GM18499 (cell line): ENCODE measurements around the gene SERTM1.

Experiments used
- ATAC-seq: cut with Tn5 transposase; IDR thresholded peaks from one replicate; pipeline ENCODE4 v1.9.1; 2021; ENCODE audit warnings: moderate number of reproducible peaks; ENCODE audit not compliant: insufficient read depth, unreplicated experiment

The SERTM1 gene

DNA sequence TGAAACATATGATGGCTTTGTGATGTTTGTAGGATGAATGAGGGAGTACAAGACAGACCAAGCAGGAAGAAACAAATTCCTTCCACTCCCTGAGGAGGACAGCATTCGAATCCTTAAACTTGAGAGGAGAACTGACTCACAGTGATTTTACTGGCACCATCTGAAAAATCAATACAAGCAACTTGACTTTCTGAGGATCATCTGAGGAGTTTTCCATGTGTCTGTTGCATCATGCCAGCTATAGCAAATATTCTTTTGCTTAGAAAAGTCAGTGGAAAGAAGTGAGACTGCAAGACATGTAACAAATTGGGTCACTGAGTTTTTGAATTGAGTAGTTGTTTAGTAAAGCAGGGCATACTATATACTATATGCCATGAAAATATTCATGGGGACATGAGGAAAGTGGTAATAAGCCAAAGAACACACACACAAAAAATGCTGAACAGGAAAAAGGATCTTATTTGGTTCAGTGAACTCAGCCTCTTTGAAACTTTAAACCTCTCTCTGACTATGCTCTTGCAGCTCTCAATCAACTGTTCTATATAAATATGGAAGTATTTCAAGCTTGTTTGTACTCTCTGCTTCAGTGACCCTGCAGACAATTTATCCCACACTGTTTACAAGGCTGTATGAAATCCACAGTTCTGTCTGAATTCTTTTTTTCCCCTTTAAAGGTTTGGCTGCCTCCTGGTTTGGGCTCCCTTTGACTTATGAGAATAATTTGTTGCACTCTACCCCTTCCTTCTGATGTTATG lies 35.5 kb downstream of the SERTM1 start:
- ATAC-seq = no peak

DNA sequence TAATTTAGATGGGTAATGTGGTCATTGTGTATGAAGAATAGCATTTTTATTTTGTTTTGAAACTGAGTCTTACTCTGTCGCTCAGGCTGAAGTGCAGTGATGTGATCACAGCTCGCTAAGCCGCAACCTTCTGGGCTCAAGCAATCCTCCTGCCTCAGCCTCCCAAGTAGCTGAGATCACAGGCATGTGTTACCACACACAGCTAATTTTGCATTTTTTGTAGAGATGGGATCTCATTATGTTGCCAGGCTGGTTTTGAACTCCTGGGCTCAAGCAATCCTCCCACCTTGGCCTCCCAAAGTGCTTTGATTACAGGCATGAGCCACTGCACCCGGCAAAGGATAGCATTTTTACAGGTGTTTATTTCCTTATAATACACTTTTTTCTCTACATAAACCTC lies 36.6 kb downstream of the SERTM1 start:
- no peak for ATAC-seq

DNA sequence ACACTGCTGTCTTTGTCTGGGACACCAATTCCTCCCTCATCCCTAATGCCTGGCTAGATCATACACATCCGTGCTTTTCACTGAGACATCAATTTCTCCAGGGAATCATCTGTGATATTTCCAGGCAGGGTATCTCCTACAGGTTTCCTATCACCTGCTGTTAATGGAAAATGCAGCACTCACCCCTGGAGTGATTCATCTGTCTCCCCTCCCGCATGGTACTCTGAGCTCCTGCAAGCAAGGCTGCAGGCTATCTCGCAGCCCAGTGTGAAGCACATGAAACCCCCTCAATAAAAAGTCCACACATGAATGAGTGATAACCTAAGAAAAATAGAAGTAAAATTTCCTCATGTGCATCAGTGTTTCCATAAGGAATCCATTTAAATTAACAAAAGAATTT lies 38.5 kb downstream of the SERTM1 start:
- ATAC-seq = no peak

DNA sequence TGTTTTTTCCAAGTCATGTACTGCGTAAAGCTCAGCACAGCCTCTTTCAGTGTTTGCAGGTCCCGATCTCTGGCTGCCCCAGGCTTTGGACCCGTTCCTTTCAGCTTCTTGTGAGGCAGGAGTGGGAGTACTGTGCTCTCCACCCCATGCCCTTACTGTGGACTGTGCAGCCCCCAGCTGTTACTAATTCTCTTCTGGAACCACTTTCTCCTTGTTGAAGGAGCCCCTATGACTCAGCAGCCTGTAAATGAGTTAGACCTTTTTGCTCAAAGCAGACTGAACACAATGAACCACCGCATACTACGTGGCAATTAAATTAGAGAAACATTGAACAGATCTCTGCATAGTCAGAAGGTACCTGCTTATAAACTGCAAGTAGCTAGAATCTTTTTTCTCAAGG lies 39.0 kb downstream of the SERTM1 start:
- ATAC-seq = no peak

DNA sequence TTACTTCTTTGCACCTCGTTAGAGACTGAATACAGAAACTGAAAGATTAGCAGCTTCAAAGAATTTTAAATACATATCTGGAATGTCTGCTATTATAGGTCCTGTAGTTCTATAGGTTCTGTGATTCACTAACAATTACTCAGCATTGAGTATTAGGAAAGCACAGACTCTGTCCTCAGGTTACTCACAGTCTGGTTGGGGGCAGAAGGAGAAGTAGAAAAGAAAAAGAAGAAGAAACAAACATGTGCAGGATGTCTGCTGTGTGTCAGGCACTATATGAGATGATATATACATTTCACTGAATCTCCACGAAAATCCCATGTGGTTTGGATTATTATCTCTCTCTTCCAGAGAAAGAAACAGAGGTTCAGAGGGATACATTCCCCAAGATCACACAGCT lies 40.1 kb downstream of the SERTM1 start:
- no peak for ATAC-seq

DNA sequence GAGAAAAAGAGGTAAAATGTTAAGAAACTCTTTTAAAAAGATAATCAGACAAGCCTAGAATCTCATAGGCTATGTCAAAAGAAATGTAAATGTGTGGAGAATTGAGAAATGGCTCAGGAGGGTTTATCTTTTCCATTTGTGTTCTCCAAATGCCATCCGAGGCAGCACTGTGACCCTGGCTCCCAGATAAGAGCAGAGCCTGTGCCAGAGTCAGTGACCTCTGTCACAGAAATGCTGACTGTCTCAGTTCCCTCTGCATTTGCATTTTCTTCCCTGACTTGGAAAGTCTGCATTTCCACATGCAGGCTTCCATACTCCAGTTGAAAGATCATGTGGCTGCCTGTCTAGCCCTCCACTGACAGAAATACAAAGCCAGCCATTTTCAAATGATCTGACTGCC lies 42.0 kb downstream of the SERTM1 start:
- ATAC-seq = no peak

DNA sequence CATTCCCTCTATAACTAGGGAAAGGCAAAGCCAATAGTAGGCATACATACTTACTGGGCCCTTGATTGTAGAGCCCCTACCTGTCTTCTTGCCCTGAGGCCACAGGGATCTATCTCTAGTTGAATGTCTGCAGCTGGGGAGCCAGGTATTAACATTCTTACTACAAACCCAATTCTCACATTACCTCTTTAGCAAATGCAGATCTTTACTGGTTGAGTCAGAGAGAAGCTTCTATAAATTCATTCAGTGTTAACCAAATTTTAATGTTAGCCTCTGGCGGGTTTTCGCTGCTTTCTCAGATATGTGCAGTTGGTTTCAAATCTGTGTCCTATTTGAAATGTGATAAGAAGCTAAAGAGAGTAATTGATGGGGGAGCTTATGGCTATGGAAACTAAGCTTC lies 43.2 kb downstream of the SERTM1 start:
- ATAC-seq = no peak

DNA sequence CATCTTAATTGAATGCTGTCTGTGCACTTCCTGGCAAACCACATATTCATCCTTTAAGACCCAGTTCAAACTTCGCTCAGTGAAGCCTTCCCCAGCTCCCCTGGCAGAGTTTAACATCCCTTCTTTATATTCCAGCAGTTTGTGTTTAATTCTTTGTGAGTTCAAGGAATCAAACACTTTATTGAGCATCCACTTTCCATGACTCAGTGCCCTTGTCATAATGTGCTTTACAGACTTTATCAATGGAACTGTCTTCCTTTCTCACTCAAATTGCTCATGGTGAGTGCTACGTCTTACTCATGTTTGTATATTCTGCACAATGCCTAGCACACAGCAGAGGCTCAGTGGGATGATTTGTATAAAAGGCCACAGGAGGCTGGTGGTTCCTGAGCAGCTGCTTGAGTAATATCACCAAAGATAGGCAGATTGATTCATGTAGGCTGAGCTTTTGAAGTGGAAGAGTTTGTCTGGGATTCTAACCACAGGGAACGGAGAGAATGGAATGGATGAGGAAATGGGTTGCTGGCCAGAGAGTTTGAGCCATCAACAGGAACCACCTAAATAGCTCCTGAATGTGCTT lies 44.2 kb downstream of the SERTM1 start:
- no peak for ATAC-seq

DNA sequence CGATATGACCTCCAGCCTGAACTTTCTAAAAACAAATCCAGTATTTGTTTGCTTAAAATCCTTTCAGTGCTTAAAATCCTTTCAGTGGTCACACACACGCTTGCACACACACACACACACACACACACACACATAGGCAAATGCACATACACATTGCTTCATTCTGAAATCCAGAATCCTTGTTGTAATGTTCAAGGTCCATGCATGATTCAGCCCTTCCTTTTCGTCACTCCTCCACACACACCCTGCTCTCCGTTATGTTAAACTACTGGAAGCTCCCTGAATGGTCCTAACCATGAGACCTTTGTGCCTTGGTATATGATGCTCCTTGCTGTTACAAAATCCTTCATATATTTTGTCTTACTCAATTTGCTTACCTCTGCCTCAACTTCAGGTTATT lies 44.9 kb downstream of the SERTM1 start:
- ATAC-seq = no peak

DNA sequence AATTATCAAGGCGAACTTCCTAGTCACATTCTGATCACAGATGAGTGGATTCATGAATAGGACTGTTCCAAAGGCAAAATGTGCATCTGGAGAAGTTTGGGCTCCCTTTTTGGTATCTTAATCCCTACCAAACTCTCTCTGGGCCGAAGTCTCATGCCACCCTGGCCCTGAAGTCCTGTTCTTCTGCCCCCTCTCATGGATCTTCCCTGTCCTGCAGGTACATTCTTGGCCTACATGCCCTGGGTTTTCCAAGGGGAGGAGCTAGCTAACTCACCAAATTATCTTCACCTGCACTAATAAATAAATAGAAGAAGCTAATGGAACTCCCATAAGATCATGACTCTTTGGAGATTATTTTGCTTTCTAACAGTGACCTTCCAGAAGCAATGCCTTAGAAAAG lies 50.3 kb downstream of the SERTM1 start:
- no peak for ATAC-seq

DNA sequence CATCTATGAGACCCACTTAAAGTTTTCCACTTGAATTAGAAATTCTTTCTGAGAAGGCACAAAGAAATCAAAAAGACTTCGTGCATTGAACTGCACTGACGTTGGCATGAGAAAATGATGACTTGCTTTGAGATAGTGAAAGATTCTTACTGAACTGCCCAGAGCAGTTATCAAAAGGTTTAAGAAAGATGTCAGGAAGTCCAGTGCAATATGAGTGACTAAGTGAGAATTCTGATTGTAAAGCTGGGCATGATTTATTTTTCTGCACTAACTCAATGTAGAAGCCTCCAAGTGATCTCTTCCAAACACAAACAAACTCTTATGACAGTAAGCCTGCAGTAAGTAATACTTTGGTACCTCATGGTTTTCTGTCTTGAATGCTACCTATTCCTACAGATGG lies 52.1 kb downstream of the SERTM1 start:
- ATAC-seq = no peak

DNA sequence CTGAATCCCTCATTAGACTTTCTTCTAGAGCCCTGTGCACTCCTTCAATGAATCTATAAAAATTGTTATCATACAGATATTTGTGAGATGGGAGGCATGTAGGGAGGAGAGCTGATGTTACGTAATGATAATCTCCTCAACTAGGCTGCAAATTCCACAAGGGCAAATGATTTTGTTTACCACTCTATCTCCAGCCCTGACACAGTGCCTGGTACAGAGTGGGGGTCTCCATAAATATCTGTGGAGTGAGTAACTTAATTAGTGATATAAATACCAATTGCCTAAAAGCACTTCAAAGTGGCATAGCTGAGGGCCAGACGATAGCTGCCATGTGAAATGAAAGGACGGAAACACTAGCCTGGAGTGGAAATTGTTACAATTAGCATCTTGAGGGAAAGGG lies 54.2 kb downstream of the SERTM1 start:
- ATAC-seq = no peak

DNA sequence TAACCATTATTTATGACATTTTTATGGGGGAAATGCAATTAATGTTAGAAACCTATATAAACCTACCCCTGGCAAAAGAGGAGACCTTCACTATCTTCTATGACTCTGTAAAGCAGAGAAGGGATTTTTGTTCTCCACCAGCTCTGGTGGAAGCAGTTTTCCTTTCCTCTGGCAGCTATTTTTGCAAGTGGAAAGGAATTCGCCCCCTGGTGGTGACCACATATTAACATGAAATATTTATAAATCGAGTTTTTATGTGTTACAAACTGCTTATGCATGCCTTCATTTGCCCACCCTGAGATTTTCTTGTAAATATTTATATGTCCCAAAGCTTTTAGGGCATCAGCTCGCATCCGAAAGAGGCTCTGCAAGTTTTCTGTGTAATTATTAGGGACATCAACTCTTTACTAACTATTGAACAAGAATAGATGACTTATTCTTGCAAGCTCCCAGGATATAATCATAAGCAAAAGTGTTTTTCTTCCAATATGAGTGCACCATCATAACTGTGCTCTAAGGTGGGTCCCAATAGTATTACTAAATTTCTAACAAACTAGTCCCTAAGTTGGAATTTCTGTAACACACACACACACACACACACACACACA lies 62.4 kb downstream of the SERTM1 start:
- no peak for ATAC-seq

DNA sequence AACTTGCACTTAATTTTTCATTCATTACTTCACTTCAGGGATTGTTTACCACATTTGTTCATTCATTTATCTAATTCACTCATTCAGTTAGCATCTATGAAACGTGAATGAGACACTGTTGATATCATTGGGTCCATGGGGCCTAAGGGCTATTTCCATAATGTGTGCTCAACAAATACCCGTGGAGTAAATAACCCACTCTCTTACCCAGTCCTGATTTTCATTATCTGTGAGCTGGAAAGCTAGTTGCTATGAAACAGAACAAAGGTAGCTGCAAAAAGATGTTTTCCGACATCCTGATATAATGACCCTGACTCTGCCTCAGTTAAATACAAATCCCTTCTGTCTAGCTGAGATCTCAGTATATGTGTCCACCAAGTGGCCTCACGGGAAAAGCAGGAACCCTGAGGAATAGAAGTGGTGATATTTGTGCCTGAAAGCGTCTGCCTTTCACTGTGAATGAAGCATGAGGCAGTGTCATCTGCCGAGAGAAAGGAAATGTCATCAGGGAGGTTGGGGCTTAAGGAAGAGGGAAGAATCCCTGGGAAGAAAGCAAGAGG lies 63.8 kb downstream of the SERTM1 start:
- ATAC-seq = no peak

DNA sequence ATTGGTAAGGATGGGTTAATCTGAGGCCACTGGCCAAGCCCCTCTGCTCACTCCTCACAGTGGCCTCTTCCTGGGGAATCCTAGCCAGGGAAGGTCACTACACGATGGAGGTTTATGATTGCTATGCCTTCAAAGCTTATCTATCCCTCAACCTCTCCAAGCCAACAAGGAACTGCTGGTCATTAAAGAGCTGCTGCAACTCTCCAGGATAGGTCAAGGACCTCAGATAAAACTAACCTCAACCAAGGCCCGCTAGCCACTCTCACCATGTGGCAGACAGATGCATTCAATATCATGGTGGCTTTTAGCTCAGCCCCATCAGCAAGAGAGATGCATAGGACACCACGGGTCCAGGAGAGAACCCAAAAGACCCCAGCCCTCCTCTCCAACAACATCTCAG lies 71.6 kb downstream of the SERTM1 start:
- ATAC-seq = no peak

DNA sequence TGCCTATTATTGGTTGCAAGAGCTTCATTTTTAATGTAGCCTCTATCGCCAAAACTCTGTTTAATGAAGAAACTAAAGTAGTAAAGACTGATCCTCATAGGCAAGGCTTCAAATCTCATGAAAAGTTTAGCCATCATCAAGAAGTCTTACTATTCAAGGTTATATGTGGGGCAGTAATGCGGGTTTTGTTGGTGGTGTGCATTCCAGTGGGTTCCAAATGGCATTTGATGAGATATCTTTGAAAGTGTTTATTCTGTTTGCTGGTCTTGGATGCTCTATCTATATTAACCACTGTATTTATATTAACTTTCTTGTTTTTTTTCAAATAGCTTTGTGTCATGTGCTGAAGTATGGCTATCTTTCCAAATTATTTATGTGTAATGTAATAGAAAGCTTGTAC lies 72.2 kb downstream of the SERTM1 start:
- no peak for ATAC-seq
